Tibial nerve (tissue), 4 donors: ENCODE results near the gene SLC1A1. TPM values are rescaled to one million over a fixed set of nuclear protein-coding genes. Genes with fewer than 3 reads are reported as not detected.

Experiments used
- DNase-seq, 2 donors: peaks; one replicate each; pipeline ENCODE4 v3.0.0-alpha.2; 2019; ENCODE audit warnings: low spot score in 2 of 2
- H3K27ac ChIP-seq, 4 donors: fragments of 200-600 bp; sonication (generic) in 3 of 4; one replicate each; pipeline ENCODE4 v1.5.1; 2017 to 2019; ENCODE audit warnings: mild to moderate bottlenecking in 1 of 4
- H3K27me3 ChIP-seq, 2 donors: fragments of 200-600 bp; sonication (generic) in 1 of 2; one replicate each; pipeline versions ENCODE4 v1.5.1 to v1.6.0; 2017 to 2019
- H3K36me3 ChIP-seq, 3 donors: fragments of 200-600 bp; sonication (generic); one replicate each; pipeline ENCODE4 v1.5.1; 2018 to 2019
- H3K4me1 ChIP-seq, 4 donors: fragments of 200-600 bp; sonication (generic) in 3 of 4; one replicate each; pipeline ENCODE4 v1.5.1; 2017 to 2019
- H3K4me3 ChIP-seq, 4 donors: fragments of 200-600 bp; sonication (generic) in 3 of 4; one replicate each; pipeline ENCODE4 v1.5.1; 2017 to 2019; ENCODE audit warnings: mild to moderate bottlenecking in 1 of 4, moderate library complexity in 1 of 4
- H3K9me3 ChIP-seq, 4 donors: fragments of 200-600 bp; sonication (generic) in 3 of 4; one replicate each; pipeline ENCODE4 v1.5.1; 2017 to 2019
- CTCF ChIP-seq, 5 experiments: fragments of 200-600 bp in 3 of 5; fragments of 450-650 bp in 2 of 5; sonication (generic) in 3 of 5; IDR thresholded peaks; one replicate each; pipeline ENCODE4 v1.5.1; 2016 to 2019; ENCODE audit warnings: antibody characterized with exemption in 5 of 5, mild to moderate bottlenecking in 3 of 5, moderate library complexity in 2 of 5
- EP300 ChIP-seq, 2 donors: sonication (generic); formaldehyde crosslinking; IDR thresholded peaks; one replicate each; pipeline ENCODE4 v1.6.1; 2017; ENCODE audit warnings: antibody characterized with exemption in 2 of 2, mild to moderate bottlenecking in 1 of 2
- POLR2A ChIP-seq, 2 donors: fragments of 450-650 bp; IDR thresholded peaks; one replicate each; pipeline ENCODE4 v1.6.1; 2017; ENCODE audit warnings: antibody characterized with exemption in 2 of 2, mild to moderate bottlenecking in 2 of 2, moderate library complexity in 2 of 2
- WGBS, 2 donors: methylation state at CpG; one replicate each; pipeline ENCODE4 v1.1.5; 2018; 5-methylcytosine and 5-hydroxymethylcytosine counted together
- total RNA-seq, 4 donors: library from RNA; depleted of rRNA; stranded (reverse); fragments of >200 nt; gene quantifications; one replicate each; pipeline ENCODE4 v1.1.0, GENCODE V29; 2016

The SLC1A1 gene
- total RNA-seq, 4 donors from 2014 or later, result 4.0 to 16.8 (median 6.7) TPM

DNA sequence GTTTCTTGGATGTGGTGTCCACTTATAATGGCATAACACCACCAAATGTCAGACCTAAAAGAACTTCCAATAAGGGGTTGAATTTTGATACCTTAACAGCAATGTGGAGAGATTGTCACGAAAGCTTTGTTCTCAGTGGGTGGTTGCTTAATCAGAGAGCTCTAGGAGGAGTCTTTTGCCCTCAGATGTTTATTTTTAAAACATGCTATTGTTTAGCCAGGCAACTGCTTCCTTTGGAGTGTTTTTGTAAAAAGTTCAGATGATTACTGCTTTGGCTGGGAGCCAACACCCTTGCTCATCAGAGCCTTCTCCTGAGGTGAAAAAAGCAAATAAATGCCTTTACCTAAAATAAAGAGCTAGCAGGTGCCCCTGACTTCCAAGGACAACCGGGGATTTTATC is 65.0 kb downstream of the SLC1A1 start:
- H3K27me3 ChIP-seq, result no peaks in the 10 kb centered on the region
- H3K36me3 ChIP-seq, result no peaks in the 10 kb centered on the region
- TF ChIP-seq POLR2A (IDR thresholded peaks at IDR 0.05) (no peak), CTCF (IDR thresholded peaks at IDR 0.05) (no peak), EP300 (IDR thresholded peaks at IDR 0.05) (no peak)
- no peaks in the 10 kb centered on the region for H3K9me3 ChIP-seq
- H3K4me3 ChIP-seq, result no peak overlapping the region
- WGBS, 2 donors, result 57 to 71% methylated on average over 2 of the region's 2 CpGs
- peak overlapping the region in 1 of 4 donors; percentile 21 for H3K27ac ChIP-seq
- no peak for DNase-seq
- peaks cover 0 to 8% (median 0%) of the 10 kb centered on the region in 4 donors for H3K4me1 ChIP-seq

DNA sequence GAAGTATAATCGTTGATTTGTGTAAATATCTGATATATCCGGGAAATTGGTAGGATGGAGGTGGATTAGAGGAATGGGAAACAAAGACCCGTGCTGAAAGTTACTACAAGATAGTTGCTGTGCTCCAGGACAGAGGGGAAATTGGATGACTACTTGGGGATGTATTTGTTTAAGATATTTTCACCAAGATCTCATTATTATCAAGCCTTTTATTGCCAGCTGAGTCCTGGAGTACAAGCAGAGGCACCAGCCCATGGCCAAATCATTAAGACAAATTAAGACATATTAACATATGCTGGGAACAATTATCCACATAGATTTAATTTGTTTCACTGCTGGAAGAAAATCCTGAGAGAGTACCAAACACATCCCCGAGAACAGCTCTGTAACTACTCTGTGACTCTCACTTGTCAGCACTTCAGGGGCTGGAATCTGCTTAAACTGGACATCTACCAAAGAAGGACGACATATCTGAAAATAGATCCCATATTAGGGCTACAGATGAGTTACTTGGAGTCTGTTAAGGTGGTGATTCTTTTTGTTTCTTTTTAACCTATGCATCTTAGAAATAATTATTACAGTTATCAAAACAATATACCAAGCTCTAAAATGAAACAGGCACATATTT is 68.2 kb downstream of the SLC1A1 start:
- Histone ChIP-seq H3K36me3 (no peaks in the 10 kb centered on the region), H3K27me3 (no peaks in the 10 kb centered on the region), H3K27ac (no peak overlapping the region), H3K4me3 (no peak overlapping the region), H3K4me1 (peaks cover 0 to 8% (median 0%) of the 10 kb centered on the region in 4 donors), H3K9me3 (no peaks in the 10 kb centered on the region)
- TF ChIP-seq EP300 (IDR thresholded peaks at IDR 0.05), result no peak
- no peak for TF ChIP-seq CTCF (IDR thresholded peaks at IDR 0.05)
- TF ChIP-seq POLR2A (IDR thresholded peaks at IDR 0.05), result no peak
- no peak for DNase-seq
- 73 to 77% methylated on average over 5 of the region's 5 CpGs for WGBS, 2 donors

- no peak for TF ChIP-seq EP300 (IDR thresholded peaks at IDR 0.05)
- TF ChIP-seq CTCF (IDR thresholded peaks at IDR 0.05), result no peak
Measured at GRCh38 chr9:4559261-4560182, 69.3 kb downstream of the SLC1A1 start.

DNA sequence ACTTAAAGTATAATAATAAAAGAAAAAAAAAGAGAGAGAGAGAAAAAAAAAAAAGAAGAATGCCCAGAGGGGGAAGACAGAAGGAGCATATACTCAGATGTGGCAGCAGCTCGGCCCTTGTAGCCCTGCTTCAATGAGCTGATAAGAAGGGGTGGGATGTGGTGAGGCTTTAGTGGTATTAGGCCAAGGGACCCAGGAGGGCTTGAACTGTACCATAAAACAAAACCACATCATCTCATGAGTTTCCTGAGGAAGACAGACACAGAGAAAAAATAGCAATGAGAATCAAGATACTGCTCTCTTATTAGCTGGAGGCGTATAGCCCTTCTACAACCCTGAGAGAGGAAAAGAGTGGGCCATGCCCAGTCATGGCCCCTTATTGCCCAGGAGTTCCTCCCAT is 72.8 kb downstream of the SLC1A1 start:
- 82 to 92% methylated on average over 2 of the region's 2 CpGs for WGBS, 2 donors
- Histone ChIP-seq H3K4me3 (no peak overlapping the region), H3K36me3 (no peaks in the 10 kb centered on the region), H3K27me3 (no peaks in the 10 kb centered on the region), H3K27ac (no peak overlapping the region), H3K9me3 (no peaks in the 10 kb centered on the region), H3K4me1 (peaks cover 0 to 8% (median 0%) of the 10 kb centered on the region in 4 donors)
- no peak for DNase-seq
- TF ChIP-seq POLR2A (IDR thresholded peaks at IDR 0.05) (no peak), EP300 (IDR thresholded peaks at IDR 0.05) (no peak)

More at GRCh38 chr9:4559261-4560182, 69.3 kb downstream of the SLC1A1 start:
- 76 to 77% methylated on average over 8 of the region's 8 CpGs for WGBS, 2 donors
- H3K27ac ChIP-seq, result no peak overlapping the region
- DNase-seq, result no peak
- no peaks in the 10 kb centered on the region for H3K36me3 ChIP-seq
- peaks cover 0 to 6% (median 0%) of the 10 kb centered on the region in 4 donors for H3K4me1 ChIP-seq
- no peaks in the 10 kb centered on the region for H3K27me3 ChIP-seq
- H3K9me3 ChIP-seq, result no peaks in the 10 kb centered on the region
- H3K4me3 ChIP-seq, result no peak overlapping the region

- TF ChIP-seq POLR2A (IDR thresholded peaks at IDR 0.05) (no peak), CTCF (IDR thresholded peaks at IDR 0.05) (no peak), EP300 (IDR thresholded peaks at IDR 0.05) (no peak)
- DNase-seq, result no peak
- Histone ChIP-seq H3K4me1 (peaks cover 0 to 8% (median 0%) of the 10 kb centered on the region in 4 donors), H3K4me3 (no peak overlapping the region), H3K27ac (no peak overlapping the region), H3K9me3 (no peaks in the 10 kb centered on the region), H3K27me3 (no peaks in the 10 kb centered on the region), H3K36me3 (no peaks in the 10 kb centered on the region)
- WGBS, 2 donors, result 44 to 56% methylated on average over 2 of the region's 2 CpGs
Measured at GRCh38 chr9:4566806-4567205, 76.5 kb downstream of the SLC1A1 start.
